Brain microvascular endothelial cell (primary cell): ENCODE results near the gene MPHOSPH6.

Experiments
- DNase-seq: peaks from one replicate; pipeline ENCODE4 v3.0.0-alpha.2; 2020
- H3K27ac ChIP-seq: fragments of 250-450 bp; sonication (Bioruptor Pico); 2 replicates; pipeline ENCODE4 v1.5.1; 2020; ENCODE audit warnings: mild to moderate bottlenecking, moderate library complexity
- H3K27me3 ChIP-seq: fragments of 250-450 bp; sonication (Bioruptor Pico); replicated peaks from 2 replicates; pipeline ENCODE4 v1.5.1; 2020; ENCODE audit warnings: mild to moderate bottlenecking
- H3K36me3 ChIP-seq: fragments of 250-450 bp; sonication (Bioruptor Pico); replicated peaks from 2 replicates; pipeline ENCODE4 v1.5.1; 2020; ENCODE audit warnings: mild to moderate bottlenecking
- H3K4me3 ChIP-seq: 2 replicates; pipeline ENCODE4 v1.5.1; 2011; ENCODE audit warnings: low read depth, mild to moderate bottlenecking, control low read depth, low read length, moderate library complexity
- in situ Hi-C: cut with HindIII; loops from 2 replicates; pipeline ENCODE4 v1.10.0; 2017; ENCODE audit warnings: low sequenced_read_pairs, low pct_ligation_motif_present
- TF ChIP-seq, protein P1 (sequence below): IDR thresholded peaks from 2 replicates; pipeline ENCODE4 v1.5.1; 2011; ENCODE audit warnings: low read depth, mild to moderate bottlenecking, moderate library complexity, low read length, control low read depth, inconsistent platforms; ENCODE audit errors: missing control alignments

MPHOSPH6 gene

DNA sequence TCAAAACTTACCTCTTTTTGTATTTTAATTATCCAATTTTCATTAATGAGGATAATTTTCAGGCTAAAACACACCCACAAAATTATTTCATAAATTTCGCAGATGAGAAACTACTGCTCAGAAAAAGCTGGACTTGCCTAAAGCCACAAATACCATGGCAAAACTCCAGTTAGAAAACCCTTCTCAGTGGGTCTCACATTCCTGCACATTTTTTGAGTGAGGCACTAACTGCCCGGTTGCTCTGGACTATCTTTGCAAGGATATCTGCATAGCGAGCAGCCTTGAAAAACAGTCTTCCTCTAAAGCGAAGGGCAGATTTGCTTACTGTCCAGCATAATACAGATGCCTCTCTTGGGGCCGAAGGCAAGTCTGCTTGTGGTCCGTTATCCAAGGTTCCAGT lies 9.8 kb downstream of the MPHOSPH6 start:
- H3K36me3 ChIP-seq, result peaks cover 34% of the 10 kb centered on the region

DNA sequence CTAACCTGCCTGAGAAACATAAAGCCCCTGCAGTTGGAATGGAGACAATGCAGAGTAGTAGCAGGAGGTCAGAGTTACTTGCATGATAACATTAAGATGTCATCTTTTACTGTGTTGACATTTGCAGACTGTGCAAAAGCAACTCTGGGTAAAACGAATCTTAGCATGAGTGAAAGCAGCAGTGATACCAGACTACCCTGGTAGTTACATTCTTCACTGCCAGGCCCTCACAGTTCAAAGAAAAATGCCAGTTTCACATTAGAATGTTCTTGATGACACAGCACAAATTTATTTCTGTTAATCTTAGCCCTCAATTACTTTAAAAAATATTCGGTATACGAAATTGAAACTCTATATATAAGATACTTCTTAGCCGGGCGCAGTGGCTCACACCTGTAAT lies 12.2 kb downstream of the MPHOSPH6 start:
- Histone ChIP-seq H3K27me3 (no peaks in the 10 kb centered on the region), H3K27ac (no peak overlapping the region), H3K36me3 (peaks cover 24% of the 10 kb centered on the region), H3K4me3 (no peak overlapping the region)
- in situ Hi-C loops, result no loop called here
- TF ChIP-seq, protein P1, sequence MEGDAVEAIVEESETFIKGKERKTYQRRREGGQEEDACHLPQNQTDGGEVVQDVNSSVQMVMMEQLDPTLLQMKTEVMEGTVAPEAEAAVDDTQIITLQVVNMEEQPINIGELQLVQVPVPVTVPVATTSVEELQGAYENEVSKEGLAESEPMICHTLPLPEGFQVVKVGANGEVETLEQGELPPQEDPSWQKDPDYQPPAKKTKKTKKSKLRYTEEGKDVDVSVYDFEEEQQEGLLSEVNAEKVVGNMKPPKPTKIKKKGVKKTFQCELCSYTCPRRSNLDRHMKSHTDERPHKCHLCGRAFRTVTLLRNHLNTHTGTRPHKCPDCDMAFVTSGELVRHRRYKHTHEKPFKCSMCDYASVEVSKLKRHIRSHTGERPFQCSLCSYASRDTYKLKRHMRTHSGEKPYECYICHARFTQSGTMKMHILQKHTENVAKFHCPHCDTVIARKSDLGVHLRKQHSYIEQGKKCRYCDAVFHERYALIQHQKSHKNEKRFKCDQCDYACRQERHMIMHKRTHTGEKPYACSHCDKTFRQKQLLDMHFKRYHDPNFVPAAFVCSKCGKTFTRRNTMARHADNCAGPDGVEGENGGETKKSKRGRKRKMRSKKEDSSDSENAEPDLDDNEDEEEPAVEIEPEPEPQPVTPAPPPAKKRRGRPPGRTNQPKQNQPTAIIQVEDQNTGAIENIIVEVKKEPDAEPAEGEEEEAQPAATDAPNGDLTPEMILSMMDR, result no peak
- DNase-seq, result no peak

More for the DNA sequence above, 9.8 kb downstream of the MPHOSPH6 start:
- Histone ChIP-seq H3K27me3 (no peaks in the 10 kb centered on the region), H3K4me3 (no peak overlapping the region), H3K27ac (no peak overlapping the region)
- in situ Hi-C loops, result no loop called here
- no peak for DNase-seq
- TF ChIP-seq, protein P1, result no peak

DNA sequence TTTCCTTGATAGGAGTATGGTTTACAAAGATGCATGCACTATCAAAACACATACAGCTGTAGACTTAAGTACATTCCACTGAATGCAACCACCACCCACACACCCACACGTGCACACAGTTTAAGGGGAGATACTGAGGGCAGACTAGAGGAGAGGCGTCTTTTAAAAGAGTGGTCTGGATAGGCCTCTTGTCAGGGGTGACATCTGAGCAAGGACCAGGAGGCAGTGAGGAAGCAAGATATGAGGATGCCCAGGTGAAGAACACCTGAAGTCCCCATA lies 12.6 kb downstream of the MPHOSPH6 start:
- in situ Hi-C loops, result no loop called here
- H3K27ac ChIP-seq, result no peak overlapping the region
- TF ChIP-seq, protein P1, result no peak
- H3K4me3 ChIP-seq, result no peak overlapping the region
- H3K27me3 ChIP-seq, result no peaks in the 10 kb centered on the region
- no peak for DNase-seq
- H3K36me3 ChIP-seq, result peaks cover 23% of the 10 kb centered on the region

DNA sequence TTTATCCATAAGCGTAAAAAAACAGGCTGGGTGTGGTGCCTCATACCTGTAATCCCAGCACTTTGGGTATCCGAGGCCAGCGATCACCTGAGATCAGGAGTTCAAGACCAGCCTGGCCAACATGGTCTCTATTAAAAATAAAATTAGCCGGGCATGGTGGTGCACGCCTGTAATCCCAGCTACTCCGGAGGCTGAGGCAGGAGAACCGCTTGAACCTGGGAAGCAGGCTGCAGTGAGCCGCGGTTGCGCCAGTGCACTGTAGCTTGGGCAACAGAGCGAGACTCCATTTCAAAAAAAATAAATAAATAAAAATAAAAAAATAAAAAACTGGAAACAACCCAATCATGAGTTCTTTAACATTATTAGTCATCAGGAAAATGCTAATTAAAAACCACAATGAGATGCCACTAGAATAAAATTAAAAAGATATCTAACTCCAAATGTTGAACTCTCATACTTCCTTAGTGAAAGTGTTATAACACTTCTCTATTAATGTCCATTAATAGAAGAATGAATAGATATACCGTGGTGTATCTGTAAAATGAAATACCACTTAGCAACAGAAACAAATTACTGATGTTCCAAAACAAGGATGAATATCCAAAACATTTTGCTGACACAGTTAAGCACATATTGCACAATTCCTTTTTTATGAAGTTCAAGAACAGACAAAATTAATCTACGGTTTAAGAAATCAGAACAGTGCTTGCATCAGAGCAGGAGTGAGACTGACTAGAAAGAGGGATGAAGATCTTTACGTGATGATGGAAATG lies 13.1 kb downstream of the MPHOSPH6 start:
- H3K27ac ChIP-seq, result no peak overlapping the region

DNA sequence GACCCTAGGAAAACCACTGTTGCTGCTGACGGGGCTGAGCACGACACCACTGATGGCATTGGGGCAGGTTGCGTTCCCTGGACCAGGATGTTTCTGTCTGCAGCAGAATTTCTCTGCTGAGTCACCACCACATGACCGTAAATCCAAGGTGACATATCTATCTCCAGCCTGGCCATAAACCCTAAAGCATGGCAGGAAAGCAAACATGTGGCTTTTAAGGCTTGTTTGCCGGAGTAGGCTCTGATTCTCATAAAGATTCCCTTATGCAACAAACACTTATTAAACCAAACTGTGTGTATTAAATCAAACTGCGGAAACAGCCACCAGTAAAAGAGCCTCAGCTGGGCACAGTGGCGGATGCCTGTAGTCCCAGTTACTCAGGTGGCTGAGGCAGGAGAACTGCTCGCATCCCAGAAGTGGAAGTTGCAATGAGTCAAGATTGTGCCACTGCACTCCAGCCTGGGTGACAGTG lies 17.3 kb downstream of the MPHOSPH6 start:
- DNase-seq, result no peak
- Histone ChIP-seq H3K4me3 (no peak overlapping the region), H3K36me3 (no peaks in the 10 kb centered on the region), H3K27me3 (no peaks in the 10 kb centered on the region), H3K27ac (no peak overlapping the region)
- in situ Hi-C loops, result no loop called here
- TF ChIP-seq, protein P1, result no peak

More for the DNA sequence above, 13.1 kb downstream of the MPHOSPH6 start:
- no peak for DNase-seq
- in situ Hi-C loops, result no loop called here
- Histone ChIP-seq H3K27me3 (no peaks in the 10 kb centered on the region), H3K4me3 (no peak overlapping the region), H3K36me3 (peaks cover 18% of the 10 kb centered on the region)
- TF ChIP-seq, protein P1, result no peak

DNA sequence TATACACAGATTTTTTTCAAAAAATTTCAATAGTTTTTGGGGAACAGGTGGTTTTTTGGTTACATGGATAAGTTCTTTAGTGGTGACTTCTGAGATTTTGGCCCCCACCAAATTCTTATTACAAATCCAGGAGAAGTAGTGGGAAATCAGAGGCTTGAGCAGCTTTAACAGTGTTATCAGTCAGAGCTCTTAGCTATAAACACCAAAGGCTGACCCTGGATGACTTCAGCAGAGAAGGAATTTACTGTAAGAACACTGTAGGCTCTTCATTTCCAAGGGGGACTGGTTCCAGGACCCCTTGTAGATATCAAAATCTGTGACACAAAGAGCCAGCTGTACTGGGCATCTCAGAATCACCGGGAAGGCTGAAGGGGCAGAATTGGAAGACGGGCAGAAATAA lies 17.8 kb downstream of the MPHOSPH6 start:
- TF ChIP-seq, protein P1, result no peak
- no peak for DNase-seq
- in situ Hi-C loops, result no loop called here
- no peaks in the 10 kb centered on the region for H3K27me3 ChIP-seq
- H3K27ac ChIP-seq, result no peak overlapping the region
- H3K36me3 ChIP-seq, result no peaks in the 10 kb centered on the region
- no peak overlapping the region for H3K4me3 ChIP-seq
